Measurements from ENCODE around the gene CARD18.
"Not testable (repeated sequence)": the region's sequence is repeated elsewhere in the genome, so short reads cannot be mapped to it uniquely, and the experiment has no call there.

The CARD18 gene

DNA sequence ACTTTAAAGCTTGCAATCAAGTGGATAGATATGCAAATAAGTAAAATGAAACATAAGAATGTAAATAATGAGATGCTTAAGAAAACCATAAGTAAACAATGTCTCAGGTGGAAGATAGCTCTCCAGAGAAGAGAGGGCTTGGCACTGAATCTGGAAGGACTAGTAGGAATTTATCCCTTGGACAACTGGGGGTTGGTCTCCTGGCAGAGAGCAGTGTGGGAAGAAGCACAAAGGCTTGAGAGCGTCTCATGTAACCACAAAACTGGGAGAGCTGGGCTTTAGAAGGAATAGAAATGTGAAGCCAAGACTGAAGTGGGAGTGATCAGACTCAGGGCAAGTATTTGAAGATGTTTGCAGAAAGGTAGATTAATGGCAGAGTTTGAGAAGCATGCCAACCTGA, 31.3 kb downstream of the CARD18 start:
- no peak overlapping the region for H3K27ac Mint-ChIP-seq
- ATAC-seq (no peak), DNase-seq (ENCODE audit: low spot score in 2 of 2) (no peak)
- no peaks in the 10 kb centered on the region for H3K36me3 Mint-ChIP-seq
- H3K4me3 Mint-ChIP-seq: no peak overlapping the region
- H3K4me1 Mint-ChIP-seq: peaks cover 21% of the 10 kb centered on the region
- no peaks in the 10 kb centered on the region for H3K9me3 Mint-ChIP-seq

GRCh38 chr11:105107226-105107825, 32.2 kb downstream of the CARD18 start:
- H3K27ac Mint-ChIP-seq: peak overlapping the region; percentile 40
- ATAC-seq (peak; percentile 98), DNase-seq (ENCODE audit: low spot score in 2 of 2) (peak in 1 of 2 donors; percentile 52)
- not testable (repeated sequence) for H3K36me3 Mint-ChIP-seq, H3K9me3 Mint-ChIP-seq
- H3K4me3 Mint-ChIP-seq: peak overlapping the region; percentile 36
- peaks cover 21% of the 10 kb centered on the region for H3K4me1 Mint-ChIP-seq

- Mint-ChIP-seq H3K4me3 (no peak overlapping the region), H3K36me3 (no peaks in the 10 kb centered on the region), H3K27ac (no peak overlapping the region), H3K9me3 (no peaks in the 10 kb centered on the region), H3K4me1 (peaks cover 25% of the 10 kb centered on the region)
- DNase-seq (ENCODE audit: low spot score in 2 of 2) (no peak), ATAC-seq (no peak)
Observed at GRCh38 chr11:105106140-105106539, 33.4 kb downstream of the CARD18 start.

DNA sequence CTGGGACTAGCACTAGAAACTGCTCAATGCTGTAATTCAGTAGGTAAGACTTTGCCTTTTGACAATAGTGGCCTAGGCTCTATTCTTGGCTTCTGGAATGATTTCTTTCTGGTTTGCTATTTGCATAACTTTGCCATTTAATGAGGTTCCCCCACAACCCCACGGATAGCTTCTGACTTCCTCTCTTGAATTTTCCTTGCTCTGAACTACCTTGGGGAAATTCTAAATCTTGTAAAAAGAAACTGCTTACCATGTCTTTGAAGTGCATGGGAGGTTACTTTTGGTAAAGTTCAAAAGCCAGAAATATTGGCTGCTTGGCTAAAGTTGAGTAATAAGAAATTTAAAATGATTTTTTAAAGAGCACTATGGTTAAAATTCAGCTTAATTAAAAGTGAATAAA, 35.3 kb downstream of the CARD18 start:
- peaks cover 30% of the 10 kb centered on the region for H3K4me1 Mint-ChIP-seq
- ATAC-seq (no peak), DNase-seq (ENCODE audit: low spot score in 2 of 2) (no peak)
- H3K4me3 Mint-ChIP-seq: no peak overlapping the region
- H3K36me3 Mint-ChIP-seq: no peaks in the 10 kb centered on the region
- H3K27ac Mint-ChIP-seq: no peak overlapping the region
- no peaks in the 10 kb centered on the region for H3K9me3 Mint-ChIP-seq

DNA sequence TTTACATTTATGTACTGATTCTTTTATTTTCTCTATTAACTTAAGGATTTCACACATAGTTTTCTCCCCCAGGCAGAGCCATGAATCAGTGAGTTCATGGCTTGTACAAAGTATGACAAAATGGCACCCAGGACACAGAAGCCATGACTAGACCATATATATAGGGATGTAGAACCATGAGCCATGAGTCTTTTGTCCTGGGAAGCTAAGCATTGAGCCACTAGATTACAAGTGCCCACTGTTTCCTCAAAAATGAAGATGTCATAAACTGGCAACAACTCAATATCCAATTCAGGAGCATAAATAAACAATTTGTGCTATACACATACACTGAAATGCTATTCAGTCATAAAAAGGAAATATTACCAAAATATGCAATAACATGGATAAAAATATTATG, 36.2 kb downstream of the CARD18 start:
- DNase-seq (ENCODE audit: low spot score in 2 of 2) (no peak), ATAC-seq (no peak)
- H3K27ac Mint-ChIP-seq: no peak overlapping the region
- H3K4me3 Mint-ChIP-seq: no peak overlapping the region
- H3K36me3 Mint-ChIP-seq: no peaks in the 10 kb centered on the region
- H3K9me3 Mint-ChIP-seq: no peaks in the 10 kb centered on the region
- H3K4me1 Mint-ChIP-seq: peaks cover 30% of the 10 kb centered on the region

- not testable (repeated sequence) for ATAC-seq; H3K4me3 Mint-ChIP-seq; H3K27ac Mint-ChIP-seq; H3K36me3 Mint-ChIP-seq; DNase-seq (ENCODE audit: low spot score in 2 of 2); H3K9me3 Mint-ChIP-seq
- peaks cover 24% of the 10 kb centered on the region for H3K4me1 Mint-ChIP-seq
Observed at GRCh38 chr11:105102079-105102581, 37.4 kb downstream of the CARD18 start.

DNA sequence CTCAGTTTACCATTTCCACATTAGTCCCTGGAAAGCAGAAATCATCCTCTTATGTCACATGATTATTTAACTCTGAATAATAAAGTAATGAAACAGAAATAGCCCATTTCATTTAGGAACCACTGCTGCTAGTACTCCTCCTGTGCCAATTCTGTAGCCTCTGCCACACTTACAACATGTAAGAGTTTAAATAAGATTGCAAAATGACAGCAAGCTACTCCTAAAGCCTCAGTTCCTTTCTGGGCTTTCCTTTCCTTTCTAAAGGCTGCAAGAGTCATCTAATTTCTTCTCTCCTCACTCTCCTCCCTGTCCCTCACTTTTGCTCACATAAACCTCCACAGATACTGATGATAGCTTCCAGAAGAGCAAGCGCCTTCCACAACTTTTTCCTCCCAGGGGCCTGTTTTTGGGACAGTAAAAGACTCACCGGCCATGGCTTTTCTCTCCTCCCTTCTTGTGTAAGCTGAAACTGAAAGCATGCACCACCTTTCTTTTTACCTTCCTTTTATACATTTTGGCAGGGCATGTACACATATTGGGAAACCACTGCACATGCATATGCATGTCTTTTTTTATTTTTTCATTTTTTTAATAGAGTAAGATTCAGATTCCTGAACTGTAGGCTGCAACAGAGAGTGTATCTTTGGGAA, 38.5 kb downstream of the CARD18 start:
- ATAC-seq (peak; percentile 76), DNase-seq (ENCODE audit: low spot score in 2 of 2) (no peak)
- no peaks in the 10 kb centered on the region for H3K9me3 Mint-ChIP-seq
- H3K4me1 Mint-ChIP-seq: peaks cover 22% of the 10 kb centered on the region
- peak overlapping the region; percentile 46 for H3K4me3 Mint-ChIP-seq
- no peaks in the 10 kb centered on the region for H3K36me3 Mint-ChIP-seq
- H3K27ac Mint-ChIP-seq: peak overlapping the region; percentile 80

DNA sequence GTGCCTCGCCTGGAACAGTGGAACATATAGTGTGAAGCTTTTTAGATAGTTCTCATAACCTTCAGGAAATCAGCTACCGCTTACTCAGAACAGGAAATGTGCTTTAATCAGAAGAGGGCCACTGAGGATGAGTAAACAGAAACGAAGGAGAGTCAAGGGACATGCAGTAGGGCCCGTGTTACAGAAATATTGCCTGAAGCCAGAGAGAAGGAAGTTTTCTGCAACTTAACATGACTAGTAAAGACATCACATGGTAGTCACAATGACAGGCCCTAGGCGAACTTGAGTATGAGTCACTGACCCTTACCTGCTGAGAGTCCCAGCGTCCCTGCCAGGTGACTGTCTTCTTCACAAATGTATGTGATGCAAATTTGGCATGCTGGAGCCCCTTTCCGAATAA, 39.4 kb downstream of the CARD18 start:
- DNase-seq (ENCODE audit: low spot score in 2 of 2) (no peak), ATAC-seq (peak; percentile 97)
- Mint-ChIP-seq H3K27ac (peak overlapping the region; percentile 38), H3K4me3 (peak overlapping the region; percentile 46), H3K9me3 (no peaks in the 10 kb centered on the region), H3K36me3 (no peaks in the 10 kb centered on the region), H3K4me1 (peaks cover 22% of the 10 kb centered on the region)

- peak; percentile 58 for ATAC-seq
- DNase-seq (ENCODE audit: low spot score in 2 of 2); H3K36me3 Mint-ChIP-seq; H3K9me3 Mint-ChIP-seq: not testable (repeated sequence)
- Mint-ChIP-seq H3K4me3 (peak overlapping the region; percentile 46), H3K4me1 (peaks cover 22% of the 10 kb centered on the region), H3K27ac (peak overlapping the region; percentile 38)
Observed at GRCh38 chr11:105099594-105099993, 40.0 kb downstream of the CARD18 start.

- Mint-ChIP-seq H3K4me3 (no peak overlapping the region), H3K36me3 (no peaks in the 10 kb centered on the region), H3K27ac (no peak overlapping the region), H3K9me3 (no peaks in the 10 kb centered on the region), H3K4me1 (no peaks in the 10 kb centered on the region)
- ATAC-seq (no peak), DNase-seq (ENCODE audit: low spot score in 2 of 2) (no peak)
Observed at GRCh38 chr11:105092256-105093239, 47.0 kb downstream of the CARD18 start.
